ENCODE results near the gene EDC3. TPM values are rescaled to one million over a fixed set of nuclear protein-coding genes. Genes with fewer than 3 reads are reported as not detected.

Gene EDC3
- total RNA-seq, 2 donors from 2014 or later, result 20.6 to 36.8 TPM

DNA sequence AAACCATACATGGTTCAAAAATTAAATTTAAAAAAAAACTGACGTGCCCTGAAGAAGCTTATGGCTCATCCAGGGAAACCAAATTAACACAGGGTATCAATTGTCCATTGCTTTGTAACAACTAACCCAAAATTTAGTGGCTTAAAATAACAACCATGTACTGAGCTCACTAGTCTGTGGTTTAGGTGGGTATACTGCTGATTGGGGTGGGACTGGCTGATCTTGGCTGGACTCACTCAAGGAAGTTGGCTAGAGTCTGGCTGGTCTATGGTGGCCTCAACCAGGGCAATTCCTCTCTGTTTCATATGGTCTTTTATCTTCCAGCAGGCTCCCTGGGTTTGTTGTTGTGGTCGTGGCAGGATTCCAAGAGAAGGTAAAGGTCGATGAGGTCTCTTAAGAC, 14.1 kb upstream of the EDC3 start:
- DNase-seq (ENCODE audit: low spot score), result no peak
- 66% methylated on average over 3 of the region's 3 CpGs for WGBS
- H3K27ac ChIP-seq, result no peak overlapping the region

DNA sequence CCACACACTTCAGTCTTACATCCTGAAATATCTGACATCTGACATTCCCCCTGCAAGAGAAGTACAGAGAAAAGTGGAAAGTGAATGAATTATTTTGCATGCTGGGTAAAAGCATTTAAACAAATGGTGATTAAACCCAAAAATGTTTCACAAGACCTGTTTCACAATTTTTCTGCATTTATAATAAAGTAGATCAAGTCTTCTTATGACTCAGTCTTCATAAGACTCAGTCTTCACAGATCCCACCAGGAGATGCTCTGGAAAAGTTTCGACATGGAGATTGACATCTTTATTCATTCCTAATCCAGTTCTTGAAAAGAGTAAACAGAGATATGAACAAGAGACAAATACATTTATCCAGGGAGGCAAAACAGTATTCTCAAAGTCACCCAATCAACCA, 13.2 kb upstream of the EDC3 start:
- no peaks in the 10 kb centered on the region for H3K27me3 ChIP-seq (replicated peaks; ENCODE audit: insufficient read depth)
- no peak for DNase-seq (ENCODE audit: low spot score)
- no peaks in the 10 kb centered on the region for H3K36me3 ChIP-seq
- H3K4me1 ChIP-seq (replicated peaks), result no peaks in the 10 kb centered on the region
- no peaks in the 10 kb centered on the region for H3K9me3 ChIP-seq
- TF ChIP-seq, protein P1, sequence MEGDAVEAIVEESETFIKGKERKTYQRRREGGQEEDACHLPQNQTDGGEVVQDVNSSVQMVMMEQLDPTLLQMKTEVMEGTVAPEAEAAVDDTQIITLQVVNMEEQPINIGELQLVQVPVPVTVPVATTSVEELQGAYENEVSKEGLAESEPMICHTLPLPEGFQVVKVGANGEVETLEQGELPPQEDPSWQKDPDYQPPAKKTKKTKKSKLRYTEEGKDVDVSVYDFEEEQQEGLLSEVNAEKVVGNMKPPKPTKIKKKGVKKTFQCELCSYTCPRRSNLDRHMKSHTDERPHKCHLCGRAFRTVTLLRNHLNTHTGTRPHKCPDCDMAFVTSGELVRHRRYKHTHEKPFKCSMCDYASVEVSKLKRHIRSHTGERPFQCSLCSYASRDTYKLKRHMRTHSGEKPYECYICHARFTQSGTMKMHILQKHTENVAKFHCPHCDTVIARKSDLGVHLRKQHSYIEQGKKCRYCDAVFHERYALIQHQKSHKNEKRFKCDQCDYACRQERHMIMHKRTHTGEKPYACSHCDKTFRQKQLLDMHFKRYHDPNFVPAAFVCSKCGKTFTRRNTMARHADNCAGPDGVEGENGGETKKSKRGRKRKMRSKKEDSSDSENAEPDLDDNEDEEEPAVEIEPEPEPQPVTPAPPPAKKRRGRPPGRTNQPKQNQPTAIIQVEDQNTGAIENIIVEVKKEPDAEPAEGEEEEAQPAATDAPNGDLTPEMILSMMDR (IDR thresholded peaks at IDR 0.05), result no peak
- TF ChIP-seq POLR2AphosphoS5 (IDR thresholded peaks at IDR 0.05) (no peak), POLR2A (IDR thresholded peaks at IDR 0.05) (no peak)
- no peak overlapping the region for H3K4me3 ChIP-seq
- WGBS, result 45% methylated on average over 1 of the region's 1 CpG
- no peak overlapping the region for H3K27ac ChIP-seq
- intact Hi-C loops (cut with DNase I), result no loop called here

More for the DNA sequence above, 14.1 kb upstream of the EDC3 start:
- H3K27me3 ChIP-seq (replicated peaks; ENCODE audit: insufficient read depth), result no peaks in the 10 kb centered on the region
- TF ChIP-seq POLR2AphosphoS5 (IDR thresholded peaks at IDR 0.05) (no peak), POLR2A (IDR thresholded peaks at IDR 0.05) (no peak)
- TF ChIP-seq, protein P1 (IDR thresholded peaks at IDR 0.05), result no peak
- intact Hi-C loops (cut with DNase I), result no loop called here
- no peak overlapping the region for H3K4me3 ChIP-seq
- H3K36me3 ChIP-seq, result no peaks in the 10 kb centered on the region
- H3K9me3 ChIP-seq, result no peaks in the 10 kb centered on the region
- H3K4me1 ChIP-seq (replicated peaks), result no peaks in the 10 kb centered on the region

DNA sequence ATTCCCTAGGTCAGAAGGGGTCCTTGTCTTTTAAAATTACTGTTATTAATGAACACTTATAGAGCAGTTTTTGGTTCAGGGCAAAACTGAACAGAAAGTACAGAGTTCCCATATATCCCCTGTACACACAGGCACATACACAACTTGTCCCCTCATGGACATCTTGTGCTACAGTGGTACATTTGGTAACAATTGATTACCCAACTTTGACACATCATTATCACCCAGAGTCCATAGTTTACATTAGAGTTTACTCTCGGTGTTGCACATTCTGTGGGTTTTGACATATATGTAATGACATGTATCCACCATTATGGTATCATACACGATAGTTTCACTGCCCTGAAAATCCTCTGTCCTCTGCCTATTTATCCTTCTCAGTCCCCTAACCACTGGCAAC, 984 bp upstream of the EDC3 start:
- WGBS, result 46% methylated on average over 2 of the region's 2 CpGs
- intact Hi-C loops (cut with DNase I), result loop anchor here (5.0 kb wide), 1 partner anchor 65 kb away; no protein-coding TSS in a partner anchor

DNA sequence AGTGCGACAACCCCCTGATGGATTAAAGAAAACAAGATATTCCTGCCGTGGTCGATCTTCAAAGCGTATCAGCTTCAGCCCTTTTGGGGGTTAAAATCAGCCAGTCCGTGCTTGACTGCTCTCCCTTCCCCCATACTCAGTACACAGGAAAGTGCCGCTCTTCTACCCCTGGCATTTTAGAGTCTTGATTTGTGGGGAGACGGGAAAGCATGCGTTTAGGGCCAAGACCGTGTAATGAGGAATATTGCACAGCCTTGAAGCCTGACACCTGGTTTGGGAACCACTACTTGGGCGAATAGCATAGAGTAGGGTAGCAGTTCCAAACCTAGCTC, 540 bp upstream of the EDC3 start:
- intact Hi-C loops (cut with DNase I), result loop anchor here (5.0 kb wide), 1 partner anchor 64 kb away; no protein-coding TSS in a partner anchor
- TF ChIP-seq, protein P1 (IDR thresholded peaks at IDR 0.05), result no peak
- no peak for TF ChIP-seq POLR2A (IDR thresholded peaks at IDR 0.05)
- TF ChIP-seq POLR2AphosphoS5 (IDR thresholded peaks at IDR 0.05), result no peak
- H3K27me3 ChIP-seq (replicated peaks; ENCODE audit: insufficient read depth), result no peaks in the 10 kb centered on the region
- no peaks in the 10 kb centered on the region for H3K4me1 ChIP-seq (replicated peaks)
- 7% methylated on average over 10 of the region's 10 CpGs for WGBS
- DNase-seq (ENCODE audit: low spot score), result no peak
- H3K27ac ChIP-seq, result peak overlapping the region in 1 of 2 donors; percentile 83
- H3K4me3 ChIP-seq, result peak overlapping the region; percentile 79 to 80
- H3K9me3 ChIP-seq, result no peaks in the 10 kb centered on the region
- no peaks in the 10 kb centered on the region for H3K36me3 ChIP-seq

More for the DNA sequence above, 984 bp upstream of the EDC3 start:
- no peaks in the 10 kb centered on the region for H3K36me3 ChIP-seq
- no peaks in the 10 kb centered on the region for H3K27me3 ChIP-seq (replicated peaks; ENCODE audit: insufficient read depth)
- no peaks in the 10 kb centered on the region for H3K9me3 ChIP-seq
- H3K4me3 ChIP-seq, result no peak overlapping the region
- H3K4me1 ChIP-seq (replicated peaks), result no peaks in the 10 kb centered on the region
- H3K27ac ChIP-seq, result no peak overlapping the region
- no peak for DNase-seq (ENCODE audit: low spot score)
- TF ChIP-seq POLR2A (IDR thresholded peaks at IDR 0.05), result no peak

DNA sequence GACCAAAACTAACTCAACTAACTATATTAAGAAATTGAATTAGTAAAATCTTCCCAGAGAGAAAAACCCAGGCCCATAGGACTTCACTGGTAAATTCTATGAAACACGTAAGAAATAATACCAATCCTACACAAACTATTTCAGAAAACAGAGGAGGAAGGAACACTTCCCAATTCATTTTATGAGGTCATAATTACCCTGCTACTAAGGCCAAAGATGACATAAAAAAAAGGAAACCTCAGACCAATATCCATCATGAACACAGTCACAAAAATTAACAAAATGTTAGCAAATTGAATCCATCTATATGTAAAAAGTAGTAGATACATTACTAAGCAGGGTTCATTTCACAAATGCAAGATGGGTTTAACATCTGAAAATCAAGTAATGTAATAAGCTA, 3.5 kb downstream of the EDC3 start:
- H3K4me1 ChIP-seq (replicated peaks), result no peaks in the 10 kb centered on the region
- intact Hi-C loops (cut with DNase I), result no loop called here
- H3K4me3 ChIP-seq, result no peak overlapping the region
- no peaks in the 10 kb centered on the region for H3K9me3 ChIP-seq
- H3K27ac ChIP-seq, result no peak overlapping the region
- H3K27me3 ChIP-seq (replicated peaks; ENCODE audit: insufficient read depth), result no peaks in the 10 kb centered on the region
- WGBS, result 88% methylated on average over 1 of the region's 1 CpG
- no peaks in the 10 kb centered on the region for H3K36me3 ChIP-seq
- TF ChIP-seq POLR2AphosphoS5 (IDR thresholded peaks at IDR 0.05) (no peak), POLR2A (IDR thresholded peaks at IDR 0.05) (no peak)
- TF ChIP-seq, protein P1 (IDR thresholded peaks at IDR 0.05), result no peak
- no peak for DNase-seq (ENCODE audit: low spot score)

Measured in prostate gland (tissue), 2 donors.